ENCODE data around the gene SFXN5.

The SFXN5 gene

DNA sequence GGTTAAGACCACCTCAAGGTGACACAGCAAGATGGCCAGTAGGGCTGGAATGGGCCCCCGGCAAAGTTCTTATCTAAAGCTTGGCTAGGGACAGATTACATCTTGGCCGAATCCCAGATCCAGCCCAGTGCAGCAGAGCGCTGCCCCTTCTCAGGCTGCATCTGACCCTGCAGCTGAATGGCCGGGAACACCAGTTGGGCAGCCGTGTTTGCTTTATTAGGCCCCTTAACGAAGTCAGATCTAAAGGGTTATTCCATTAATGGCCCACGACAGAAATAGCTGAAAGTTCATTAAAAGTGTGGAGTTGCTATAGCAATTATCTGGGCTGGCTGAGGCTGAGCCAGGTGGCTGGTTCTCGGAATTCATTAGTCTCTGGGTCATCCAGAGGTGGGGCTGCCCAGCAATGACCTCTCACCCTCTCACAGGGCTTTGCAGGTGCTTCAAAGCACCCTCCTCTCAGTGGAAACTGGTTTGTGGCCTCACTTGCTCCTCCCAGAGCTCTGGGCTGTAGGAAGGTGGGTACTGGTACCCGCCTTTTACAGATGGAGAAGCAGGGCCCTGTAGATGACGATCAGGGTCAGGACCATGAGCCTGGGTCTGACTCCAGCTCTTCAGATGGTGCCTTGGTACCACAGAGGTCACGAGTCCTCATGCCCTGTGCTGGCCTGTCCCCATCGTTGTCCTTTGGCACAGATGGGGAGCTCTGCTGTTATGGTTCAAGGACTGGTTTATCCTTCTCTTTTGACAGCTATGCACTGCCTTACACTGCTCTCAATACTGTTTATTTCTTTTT is 85.4 kb downstream of the SFXN5 start:
- H3K9me3 ChIP-seq (ENCODE audit: insufficient read depth, low read length): no peaks in the 10 kb centered on the region
- H3K4me2 ChIP-seq (ENCODE audit: low read depth, low read length, poor library complexity, severe bottlenecking): no peak overlapping the region
- H3K27me3 ChIP-seq (ENCODE audit: low read length): no peaks in the 10 kb centered on the region
- H3K27ac ChIP-seq (ENCODE audit: low read depth, low read length): no peak overlapping the region
- no peaks in the 10 kb centered on the region for H4K20me1 ChIP-seq (ENCODE audit: low read depth, low read length)
- no peaks in the 10 kb centered on the region for H3K9me2 ChIP-seq (replicated peaks; ENCODE audit: insufficient read depth, low read length)
- no peak overlapping the region for H3K9ac ChIP-seq (ENCODE audit: low read length)
- no peaks in the 10 kb centered on the region for H3F3A ChIP-seq (ENCODE audit: insufficient read depth)
- no peak overlapping the region for H3K4me3 ChIP-seq (ENCODE audit: insufficient read depth, low read length, poor library complexity, severe bottlenecking)
- TF ChIP-seq EZH2phosphoT487 (conservative IDR thresholded peaks at IDR 0.05; ENCODE audit: low read length): no peak
- TF ChIP-seq, protein P1, sequence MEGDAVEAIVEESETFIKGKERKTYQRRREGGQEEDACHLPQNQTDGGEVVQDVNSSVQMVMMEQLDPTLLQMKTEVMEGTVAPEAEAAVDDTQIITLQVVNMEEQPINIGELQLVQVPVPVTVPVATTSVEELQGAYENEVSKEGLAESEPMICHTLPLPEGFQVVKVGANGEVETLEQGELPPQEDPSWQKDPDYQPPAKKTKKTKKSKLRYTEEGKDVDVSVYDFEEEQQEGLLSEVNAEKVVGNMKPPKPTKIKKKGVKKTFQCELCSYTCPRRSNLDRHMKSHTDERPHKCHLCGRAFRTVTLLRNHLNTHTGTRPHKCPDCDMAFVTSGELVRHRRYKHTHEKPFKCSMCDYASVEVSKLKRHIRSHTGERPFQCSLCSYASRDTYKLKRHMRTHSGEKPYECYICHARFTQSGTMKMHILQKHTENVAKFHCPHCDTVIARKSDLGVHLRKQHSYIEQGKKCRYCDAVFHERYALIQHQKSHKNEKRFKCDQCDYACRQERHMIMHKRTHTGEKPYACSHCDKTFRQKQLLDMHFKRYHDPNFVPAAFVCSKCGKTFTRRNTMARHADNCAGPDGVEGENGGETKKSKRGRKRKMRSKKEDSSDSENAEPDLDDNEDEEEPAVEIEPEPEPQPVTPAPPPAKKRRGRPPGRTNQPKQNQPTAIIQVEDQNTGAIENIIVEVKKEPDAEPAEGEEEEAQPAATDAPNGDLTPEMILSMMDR (IDR thresholded peaks at IDR 0.05; ENCODE audit: insufficient read depth, low read length, poor library complexity, severe bottlenecking): no peak
- no peak overlapping the region for H2AFZ ChIP-seq (ENCODE audit: low read depth, low read length, severe bottlenecking)
- no peaks in the 10 kb centered on the region for H3K36me3 ChIP-seq (ENCODE audit: low read length)
- H3K79me2 ChIP-seq (ENCODE audit: insufficient read depth, low read length): no peaks in the 10 kb centered on the region

DNA sequence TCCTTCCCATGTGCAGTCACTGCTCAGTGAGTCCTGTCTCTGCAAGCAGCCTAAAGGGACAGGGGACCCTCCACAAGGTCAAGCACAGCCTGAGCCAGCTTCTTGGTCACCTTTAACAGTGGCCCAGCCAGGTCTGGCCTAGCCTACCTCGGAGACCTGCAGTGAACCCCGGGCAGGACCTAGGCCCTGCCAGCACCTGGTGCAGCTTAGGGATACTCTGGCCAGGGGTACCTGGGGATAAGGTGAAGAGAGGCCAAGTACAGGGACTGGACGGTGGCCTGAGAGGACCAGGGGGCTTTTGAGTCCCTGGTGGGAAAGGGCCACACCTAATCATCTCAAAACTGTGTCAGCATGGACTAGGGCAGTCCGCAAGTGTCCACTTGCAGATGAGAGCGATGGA is 86.4 kb downstream of the SFXN5 start:
- Histone ChIP-seq H3K9me2 (replicated peaks; ENCODE audit: insufficient read depth, low read length) (no peaks in the 10 kb centered on the region), H3K27me3 (ENCODE audit: low read length) (no peaks in the 10 kb centered on the region), H3F3A (ENCODE audit: insufficient read depth) (no peaks in the 10 kb centered on the region), H2AFZ (ENCODE audit: low read depth, low read length, severe bottlenecking) (no peak overlapping the region), H3K79me2 (ENCODE audit: insufficient read depth, low read length) (no peaks in the 10 kb centered on the region), H3K4me3 (ENCODE audit: insufficient read depth, low read length, poor library complexity, severe bottlenecking) (no peak overlapping the region), H4K20me1 (ENCODE audit: low read depth, low read length) (no peaks in the 10 kb centered on the region), H3K4me2 (ENCODE audit: low read depth, low read length, poor library complexity, severe bottlenecking) (no peak overlapping the region), H3K9ac (ENCODE audit: low read length) (no peak overlapping the region), H3K9me3 (ENCODE audit: insufficient read depth, low read length) (no peaks in the 10 kb centered on the region), H3K27ac (ENCODE audit: low read depth, low read length) (no peak overlapping the region), H3K36me3 (ENCODE audit: low read length) (no peaks in the 10 kb centered on the region)
- TF ChIP-seq, protein P1 (IDR thresholded peaks at IDR 0.05; ENCODE audit: insufficient read depth, low read length, poor library complexity, severe bottlenecking): no peak

DNA sequence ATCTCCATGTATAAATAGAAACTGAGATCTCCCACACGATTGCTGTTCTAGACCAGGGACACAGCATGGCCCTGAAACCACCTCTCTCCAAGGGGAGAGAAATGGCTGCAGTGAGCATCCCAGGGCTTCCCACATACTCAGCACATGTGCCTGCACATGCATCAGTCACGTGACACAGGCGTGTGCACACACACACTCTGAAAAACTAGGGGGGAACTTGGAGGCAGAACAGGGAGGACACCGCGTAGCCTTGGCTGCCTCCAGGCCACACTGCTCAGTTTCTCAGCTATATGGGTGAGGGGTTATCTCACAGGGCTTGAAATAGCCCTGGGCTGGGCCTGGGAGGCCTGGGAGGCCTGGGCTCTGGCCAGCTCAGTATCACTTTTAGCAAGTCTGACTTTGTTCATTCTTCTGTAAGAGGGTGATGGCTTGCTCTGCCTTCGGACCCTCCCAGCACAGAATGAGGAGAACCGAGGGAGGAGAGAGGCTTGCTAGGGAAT is 87.3 kb downstream of the SFXN5 start:
- Histone ChIP-seq H3K9me3 (ENCODE audit: insufficient read depth, low read length) (no peaks in the 10 kb centered on the region), H3K9ac (ENCODE audit: low read length) (no peak overlapping the region), H3K9me2 (replicated peaks; ENCODE audit: insufficient read depth, low read length) (no peaks in the 10 kb centered on the region), H3K79me2 (ENCODE audit: insufficient read depth, low read length) (no peaks in the 10 kb centered on the region), H4K20me1 (ENCODE audit: low read depth, low read length) (no peaks in the 10 kb centered on the region), H3F3A (ENCODE audit: insufficient read depth) (no peaks in the 10 kb centered on the region), H2AFZ (ENCODE audit: low read depth, low read length, severe bottlenecking) (no peak overlapping the region), H3K36me3 (ENCODE audit: low read length) (no peaks in the 10 kb centered on the region), H3K27ac (ENCODE audit: low read depth, low read length) (no peak overlapping the region), H3K27me3 (ENCODE audit: low read length) (no peaks in the 10 kb centered on the region), H3K4me2 (ENCODE audit: low read depth, low read length, poor library complexity, severe bottlenecking) (no peak overlapping the region), H3K4me3 (ENCODE audit: insufficient read depth, low read length, poor library complexity, severe bottlenecking) (no peak overlapping the region)
- no peak for TF ChIP-seq EZH2phosphoT487 (conservative IDR thresholded peaks at IDR 0.05; ENCODE audit: low read length)
- TF ChIP-seq, protein P1 (IDR thresholded peaks at IDR 0.05; ENCODE audit: insufficient read depth, low read length, poor library complexity, severe bottlenecking): no peak
